HG03565 (cell line): ENCODE data around the gene WDR35.
A peak's percentile ranks its signal among the peaks of the same experiment; 100 is the strongest.

Experiments
- ATAC-seq: cut with Tn5 transposase; IDR thresholded peaks from one replicate; pipeline ENCODE4 v1.9.1; 2021; ENCODE audit warnings: mild to moderate bottlenecking, moderate library complexity; ENCODE audit not compliant: unreplicated experiment

The WDR35 gene

GRCh38 chr2:20011276-20012031 is 21.5 kb upstream of the WDR35 start:
- ATAC-seq, result no peak

GRCh38 chr2:20008703-20009102 is 18.8 kb upstream of the WDR35 start:
- no peak for ATAC-seq

- no peak for ATAC-seq
Observed at GRCh38 chr2:20005891-20006470, 16.1 kb upstream of the WDR35 start.

- no peak for ATAC-seq
Observed at GRCh38 chr2:20005067-20005627, 15.2 kb upstream of the WDR35 start.

GRCh38 chr2:20001361-20001863 is 11.5 kb upstream of the WDR35 start:
- no peak for ATAC-seq

- ATAC-seq, result no peak
Observed at GRCh38 chr2:19993731-19994130, 3.8 kb upstream of the WDR35 start.

GRCh38 chr2:19991895-19992294 is 2.0 kb upstream of the WDR35 start:
- ATAC-seq, result no peak

- ATAC-seq, result no peak
Observed at GRCh38 chr2:19990416-19990728, 467 bp upstream of the WDR35 start.

GRCh38 chr2:19989342-19989666 is 601 bp downstream of the WDR35 start:
- ATAC-seq, result no peak

- ATAC-seq, result no peak
Observed at GRCh38 chr2:19988600-19988999, 1.3 kb downstream of the WDR35 start.

GRCh38 chr2:19987936-19988335 is 2.0 kb downstream of the WDR35 start:
- ATAC-seq, result peak; percentile 84

- ATAC-seq, result no peak
Observed at GRCh38 chr2:19982268-19982667, 7.6 kb downstream of the WDR35 start.

GRCh38 chr2:19979932-19980331 is 10.0 kb downstream of the WDR35 start:
- ATAC-seq, result no peak

- ATAC-seq, result no peak
Observed at GRCh38 chr2:19973466-19973865, 16.4 kb downstream of the WDR35 start.

GRCh38 chr2:19971691-19972090 is 18.2 kb downstream of the WDR35 start:
- no peak for ATAC-seq

- no peak for ATAC-seq
Observed at GRCh38 chr2:19963386-19963785, 26.5 kb downstream of the WDR35 start.

- ATAC-seq, result peak; percentile 94
Observed at GRCh38 chr2:19955544-19956422, 34.1 kb downstream of the WDR35 start.

GRCh38 chr2:19949071-19949470 is 40.8 kb downstream of the WDR35 start:
- ATAC-seq, result no peak

- no peak for ATAC-seq
Observed at GRCh38 chr2:19947184-19947940, 42.5 kb downstream of the WDR35 start.

- ATAC-seq, result no peak
Observed at GRCh38 chr2:19944205-19944845, 45.6 kb downstream of the WDR35 start.
